K562 (cell line): ENCODE results near the gene ZNF598. TPM values are rescaled to one million over a fixed set of nuclear protein-coding genes. Genes with fewer than 3 reads are reported as not detected.

Source experiments
- ESRRB ChIP-seq: fragments of 250-450 bp; sonication (Bioruptor Pico); IDR thresholded peaks from 2 replicates; pipeline ENCODE4 v1.5.0; 2020; ENCODE audit warnings: mild to moderate bottlenecking, moderate library complexity, borderline replicate concordance
- FOXA1 ChIP-seq: fragments of 450-650 bp; IDR thresholded peaks from 2 replicates; pipeline ENCODE4 v1.6.1; 2016; ENCODE audit warnings: mild to moderate bottlenecking, borderline replicate concordance
- KDM5B ChIP-seq: fragments of 200-600 bp; sonication (generic); IDR thresholded peaks from 2 replicates; pipeline ENCODE4 v1.6.1; 2012; ENCODE audit warnings: low read depth, mild to moderate bottlenecking, moderate library complexity, low read length, control low read depth, inconsistent platforms; ENCODE audit not compliant: insufficient replicate concordance
- MED1 ChIP-seq: sonication (generic); formaldehyde crosslinking; IDR thresholded peaks from 2 replicates; pipeline ENCODE4 v1.8.1; 2023; ENCODE audit warnings: missing genetic modification reagents, borderline replicate concordance
- MXI1 ChIP-seq: IDR thresholded peaks from 2 replicates; pipeline ENCODE4 v1.6.1; 2011; ENCODE audit warnings: low read depth, mild to moderate bottlenecking, improper control_type of control experiment, low read length
- RUNX1 ChIP-seq: sonication (generic); IDR thresholded peaks from 2 replicates; pipeline ENCODE4 v1.6.1; 2016; ENCODE audit warnings: antibody characterized with exemption, low read depth
- SMARCC2 ChIP-seq: fragments of 450-650 bp; IDR thresholded peaks from 2 replicates; pipeline ENCODE4 v1.6.1; 2017; ENCODE audit warnings: antibody characterized with exemption, moderate library complexity, mild to moderate bottlenecking, low read depth
- SOX6 ChIP-seq: fragments of 450-650 bp; IDR thresholded peaks from 2 replicates; pipeline ENCODE4 v1.6.1; 2014; ENCODE audit warnings: mild to moderate bottlenecking
- TAF9B ChIP-seq: fragments of 450-650 bp; IDR thresholded peaks from 2 replicates; pipeline ENCODE4 v1.6.1; 2018; ENCODE audit warnings: mild to moderate bottlenecking; ENCODE audit not compliant: partially characterized antibody
- TOE1 ChIP-seq, 2 experiments: fragments of 450-650 bp in 1 of 2; sonication (generic) in 1 of 2; formaldehyde crosslinking in 1 of 2; IDR thresholded peaks; 2 replicates each; pipeline versions ENCODE4 v1.7.1 to v1.8.0; 2016 to 2022; ENCODE audit warnings: borderline replicate concordance in 2 of 2, mild to moderate bottlenecking in 2 of 2, antibody characterized with exemption in 1 of 2, inconsistent platforms in 1 of 2, low read depth in 1 of 2, missing genetic modification reagents in 1 of 2, moderate library complexity in 1 of 2
- TSHZ1 ChIP-seq: fragments of 250-450 bp; sonication (Bioruptor Pico); IDR thresholded peaks from 2 replicates; pipeline ENCODE4 v1.4.0; 2020; ENCODE audit warnings: mild to moderate bottlenecking, moderate library complexity
- ZBTB43 ChIP-seq: sonication (generic); formaldehyde crosslinking; IDR thresholded peaks from 2 replicates; pipeline ENCODE4 v1.8.0; 2023; ENCODE audit warnings: mild to moderate bottlenecking, missing genetic modification reagents
- ZC3H4 ChIP-seq: sonication (generic); formaldehyde crosslinking; IDR thresholded peaks from 2 replicates; pipeline ENCODE4 v1.9.0; 2021; ENCODE audit warnings: missing genetic modification reagents, borderline replicate concordance
- ZZZ3 ChIP-seq: fragments of 450-650 bp; IDR thresholded peaks from 2 replicates; pipeline ENCODE4 v1.6.1; 2016; ENCODE audit warnings: antibody characterized with exemption, mild to moderate bottlenecking, moderate library complexity
- polyA plus RNA-seq, 8 experiments: library from polyadenylated mRNA; depleted of rRNA in 4 of 8; stranded (reverse) in 5 of 8; unstranded in 3 of 8; fragments of >200 nt; fragmentation: Nextera tagmentation in 2 of 8; fragmentation: Illumina TruSeq in 1 of 8; extraction: Ambion mirVana in 2 of 8; extraction: Trizol in 1 of 8; gene quantifications; 2 replicates each; pipeline versions ENCODE4 v1.2.1 to v1.2.3, GENCODE V29; 2011 to 2014; ENCODE audit warnings: inconsistent platforms in 1 of 8, missing spikeins in 1 of 8
- total RNA-seq, 7 experiments: library from RNA; depleted of rRNA in 6 of 7; stranded (reverse); fragments of >200 nt in 6 of 7; fragmentation: Illumina TruSeq in 2 of 7; extraction: Trizol in 2 of 7; gene quantifications; 2 replicates each; pipeline versions ENCODE4 v1.2.1 to v1.2.3, GENCODE V29; 2011 to 2021; ENCODE audit warnings: low replicate concordance in 1 of 7
- TF ChIP-seq, protein P1 (sequence below): sonication (generic); formaldehyde crosslinking; IDR thresholded peaks from 2 replicates; pipeline ENCODE4 v1.8.0; 2022; ENCODE audit warnings: mild to moderate bottlenecking, missing genetic modification reagents
- TF ChIP-seq, protein P2 (sequence below): fragments of 250-450 bp; sonication (Bioruptor Pico); IDR thresholded peaks from 2 replicates; pipeline ENCODE4 v1.5.1; 2021; ENCODE audit warnings: mild to moderate bottlenecking
- TF ChIP-seq, protein P3 (sequence below): fragments of 250-450 bp; sonication (Bioruptor Pico); IDR thresholded peaks from 2 replicates; pipeline ENCODE4 v1.8.0; 2022; ENCODE audit warnings: inconsistent platforms, mild to moderate bottlenecking, moderate library complexity, borderline replicate concordance

Gene ZNF598
- total and polyA plus RNA-seq, 9 of the 15 experiments (the other 6 are each of a cell fraction or from before 2014, with no cell fraction given): 0.11 to 115 (median 29.6) TPM

- TF ChIP-seq ESRRB (CRISPR knock-in tag) (no peak), TAF9B (no peak), SMARCC2 (no peak), MXI1 (no peak), ZC3H4 (CRISPR knock-in tag) (no peak), TOE1 (IDR thresholded peaks at IDR 0.05; ENCODE audit: borderline replicate concordance) (no peak), TOE1 (CRISPR knock-in tag; IDR thresholded peaks at IDR 0.05; ENCODE audit: borderline replicate concordance, low read depth) (no peak), ZZZ3 (no peak), ZBTB43 (CRISPR knock-in tag) (no peak), FOXA1 (no peak), SOX6 (peak; percentile 46; the same call in 1 of the 2 replicates), RUNX1 (no peak), TSHZ1 (no peak), MED1 (no peak), KDM5B (peak; percentile 87)
- TF ChIP-seq, protein P1, sequence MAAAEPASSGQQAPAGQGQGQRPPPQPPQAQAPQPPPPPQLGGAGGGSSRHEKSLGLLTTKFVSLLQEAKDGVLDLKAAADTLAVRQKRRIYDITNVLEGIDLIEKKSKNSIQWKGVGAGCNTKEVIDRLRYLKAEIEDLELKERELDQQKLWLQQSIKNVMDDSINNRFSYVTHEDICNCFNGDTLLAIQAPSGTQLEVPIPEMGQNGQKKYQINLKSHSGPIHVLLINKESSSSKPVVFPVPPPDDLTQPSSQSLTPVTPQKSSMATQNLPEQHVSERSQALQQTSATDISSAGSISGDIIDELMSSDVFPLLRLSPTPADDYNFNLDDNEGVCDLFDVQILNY (CRISPR knock-in tag): no peak
- TF ChIP-seq, protein P2, sequence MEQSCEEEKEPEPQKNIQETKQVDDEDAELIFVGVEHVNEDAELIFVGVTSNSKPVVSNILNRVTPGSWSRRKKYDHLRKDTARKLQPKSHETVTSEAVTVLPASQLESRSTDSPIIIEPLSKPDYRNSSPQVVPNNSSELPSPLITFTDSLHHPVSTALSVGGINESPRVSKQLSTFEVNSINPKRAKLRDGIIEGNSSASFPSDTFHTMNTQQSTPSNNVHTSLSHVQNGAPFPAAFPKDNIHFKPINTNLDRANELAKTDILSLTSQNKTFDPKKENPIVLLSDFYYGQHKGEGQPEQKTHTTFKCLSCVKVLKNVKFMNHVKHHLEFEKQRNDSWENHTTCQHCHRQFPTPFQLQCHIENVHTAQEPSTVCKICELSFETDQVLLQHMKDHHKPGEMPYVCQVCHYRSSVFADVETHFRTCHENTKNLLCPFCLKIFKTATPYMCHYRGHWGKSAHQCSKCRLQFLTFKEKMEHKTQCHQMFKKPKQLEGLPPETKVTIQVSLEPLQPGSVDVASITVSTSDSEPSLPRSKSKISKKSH (CRISPR knock-in tag): no peak
- TF ChIP-seq, protein P3, sequence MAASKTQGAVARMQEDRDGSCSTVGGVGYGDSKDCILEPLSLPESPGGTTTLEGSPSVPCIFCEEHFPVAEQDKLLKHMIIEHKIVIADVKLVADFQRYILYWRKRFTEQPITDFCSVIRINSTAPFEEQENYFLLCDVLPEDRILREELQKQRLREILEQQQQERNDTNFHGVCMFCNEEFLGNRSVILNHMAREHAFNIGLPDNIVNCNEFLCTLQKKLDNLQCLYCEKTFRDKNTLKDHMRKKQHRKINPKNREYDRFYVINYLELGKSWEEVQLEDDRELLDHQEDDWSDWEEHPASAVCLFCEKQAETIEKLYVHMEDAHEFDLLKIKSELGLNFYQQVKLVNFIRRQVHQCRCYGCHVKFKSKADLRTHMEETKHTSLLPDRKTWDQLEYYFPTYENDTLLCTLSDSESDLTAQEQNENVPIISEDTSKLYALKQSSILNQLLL (CRISPR knock-in tag): no peak
These were observed 50.2 kb downstream of the ZNF598 start, which contains the start of gene NDUFB10 (continued) for GRCh38 chr16:1959269-1960039.
